Activated T-helper 1 cell treated with anti-CD3 and anti-CD28 coated beads, Interleukin-2, amount 50 U/mL, for 16 hours (primary cell): Measurements from ENCODE around the gene NANP.

ENCODE experiments used
- DNase-seq, 2 donors: peaks; one replicate each; pipeline ENCODE4 v3.0.0-alpha.2; 2020; ENCODE audit warnings: low read depth in 1 of 2, low spot score in 1 of 2

The NANP gene

GRCh38 chr20:25573288-25574251 lies 50.2 kb downstream of the NANP start:
- no peak for DNase-seq

- DNase-seq: no peak
These were observed 52.0 kb downstream of the NANP start for GRCh38 chr20:25571817-25572216.

- DNase-seq: no peak
These were observed 52.6 kb downstream of the NANP start for GRCh38 chr20:25571240-25571639.

- DNase-seq: no peak
These were observed 53.7 kb downstream of the NANP start for GRCh38 chr20:25570148-25570530.

GRCh38 chr20:25567286-25567685 lies 56.5 kb downstream of the NANP start:
- no peak for DNase-seq

GRCh38 chr20:25566821-25567220 lies 57.0 kb downstream of the NANP start:
- no peak for DNase-seq

GRCh38 chr20:25565578-25566157 lies 58.1 kb downstream of the NANP start:
- no peak for DNase-seq

GRCh38 chr20:25563876-25564275 lies 59.9 kb downstream of the NANP start:
- DNase-seq: no peak

GRCh38 chr20:25563362-25563761 lies 60.5 kb downstream of the NANP start:
- no peak for DNase-seq
